RKO (cell line): ENCODE data around the gene KCNMA1.

Source experiments
- DNase-seq: peaks from one replicate; pipeline ENCODE4 v3.0.0-alpha.2; 2016; ENCODE audit warnings: low spot score

Gene KCNMA1

DNA sequence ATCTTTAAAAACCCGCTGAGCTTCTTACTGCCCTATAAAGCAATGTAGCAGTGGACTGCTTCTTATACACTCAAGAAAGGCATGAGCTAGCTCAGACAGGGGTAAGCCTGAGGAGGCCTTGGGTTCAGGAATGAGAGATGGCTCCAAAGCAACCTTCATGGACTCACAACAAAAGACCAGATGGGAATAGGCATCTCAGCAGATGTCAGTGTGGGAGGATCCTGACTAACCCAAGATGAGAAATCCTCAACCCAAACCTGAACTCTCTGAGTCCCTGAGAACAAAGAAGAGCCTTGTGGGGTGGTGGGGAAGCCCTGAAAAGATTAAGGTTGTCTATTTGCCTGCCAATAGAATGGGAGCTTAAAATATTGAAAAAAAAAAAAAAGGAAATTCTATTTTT is 807.4 kb downstream of the KCNMA1 start:
- DNase-seq, result no peak

GRCh38 chr10:76829724-76830123 is 807.9 kb downstream of the KCNMA1 start:
- DNase-seq, result no peak
